Measurements from ENCODE around the gene MDFI. TPM values are rescaled to one million over a fixed set of nuclear protein-coding genes. Genes with fewer than 3 reads are reported as not detected.

MDFI gene
- total RNA-seq, 4 donors from 2014 or later = 1.4 to 6.5 (median 2.3) TPM; not detected in 1

DNA sequence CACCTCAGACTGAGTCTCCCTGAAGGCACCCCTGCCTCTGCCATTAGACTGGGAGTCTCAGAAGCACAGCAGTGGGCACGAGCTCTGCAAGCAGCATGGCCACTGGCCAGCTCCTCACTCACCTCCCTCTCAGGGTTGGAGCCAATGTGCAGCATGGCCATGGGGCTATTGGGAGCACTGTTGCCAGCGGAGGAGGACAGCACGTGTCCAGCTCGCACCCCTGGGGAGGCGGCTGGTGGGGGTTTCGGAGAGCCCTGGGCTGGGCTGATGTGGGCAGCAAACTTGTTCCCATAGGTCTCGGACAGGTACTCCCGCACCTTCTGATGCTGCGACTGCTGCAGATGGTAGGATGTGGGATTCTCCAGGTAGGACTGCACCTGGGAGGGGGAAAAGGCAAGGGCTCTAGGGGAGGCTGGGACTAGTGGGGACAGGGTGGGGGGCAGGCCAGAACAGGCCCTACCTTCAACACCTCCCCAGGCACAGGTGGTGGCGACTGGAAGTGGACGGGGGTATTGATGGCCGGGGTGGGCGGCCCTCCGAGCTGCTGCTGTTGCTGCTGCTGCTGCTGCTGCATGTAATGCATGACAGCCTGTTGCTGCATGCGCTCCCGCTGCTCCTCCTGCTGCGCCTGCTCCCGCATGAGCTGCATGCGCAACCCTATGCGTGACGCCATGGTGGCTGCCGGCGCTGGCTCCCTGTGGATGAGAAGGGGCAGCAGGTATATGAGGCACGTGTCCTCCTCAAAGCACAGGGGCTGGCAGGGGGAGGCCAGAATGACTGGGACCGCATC is 52.5 kb downstream of the MDFI start:
- WGBS, 2 donors (ENCODE audit: low coverage in 1 of 2) = 90 to 92% methylated on average over 2 to 8 of the region's 25 CpGs
- no peak for ATAC-seq
- Histone ChIP-seq H3K27me3 (no peaks in the 10 kb centered on the region), H3K4me1 (peaks cover 0 to 28% (median 0%) of the 10 kb centered on the region in 3 donors), H3K9me3 (no peaks in the 10 kb centered on the region), H3K36me3 (peaks cover 0 to 58% of the 10 kb centered on the region in 2 donors), H3K27ac (no peak overlapping the region), H3K4me3 (no peak overlapping the region)
- TF ChIP-seq, protein P1, sequence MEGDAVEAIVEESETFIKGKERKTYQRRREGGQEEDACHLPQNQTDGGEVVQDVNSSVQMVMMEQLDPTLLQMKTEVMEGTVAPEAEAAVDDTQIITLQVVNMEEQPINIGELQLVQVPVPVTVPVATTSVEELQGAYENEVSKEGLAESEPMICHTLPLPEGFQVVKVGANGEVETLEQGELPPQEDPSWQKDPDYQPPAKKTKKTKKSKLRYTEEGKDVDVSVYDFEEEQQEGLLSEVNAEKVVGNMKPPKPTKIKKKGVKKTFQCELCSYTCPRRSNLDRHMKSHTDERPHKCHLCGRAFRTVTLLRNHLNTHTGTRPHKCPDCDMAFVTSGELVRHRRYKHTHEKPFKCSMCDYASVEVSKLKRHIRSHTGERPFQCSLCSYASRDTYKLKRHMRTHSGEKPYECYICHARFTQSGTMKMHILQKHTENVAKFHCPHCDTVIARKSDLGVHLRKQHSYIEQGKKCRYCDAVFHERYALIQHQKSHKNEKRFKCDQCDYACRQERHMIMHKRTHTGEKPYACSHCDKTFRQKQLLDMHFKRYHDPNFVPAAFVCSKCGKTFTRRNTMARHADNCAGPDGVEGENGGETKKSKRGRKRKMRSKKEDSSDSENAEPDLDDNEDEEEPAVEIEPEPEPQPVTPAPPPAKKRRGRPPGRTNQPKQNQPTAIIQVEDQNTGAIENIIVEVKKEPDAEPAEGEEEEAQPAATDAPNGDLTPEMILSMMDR (IDR thresholded peaks at IDR 0.05) = no peak
- no peak for TF ChIP-seq POLR2AphosphoS5 (IDR thresholded peaks at IDR 0.05)
- no peak for TF ChIP-seq EP300 (IDR thresholded peaks at IDR 0.05)
- TF ChIP-seq POLR2A (IDR thresholded peaks at IDR 0.05) = no peak

DNA sequence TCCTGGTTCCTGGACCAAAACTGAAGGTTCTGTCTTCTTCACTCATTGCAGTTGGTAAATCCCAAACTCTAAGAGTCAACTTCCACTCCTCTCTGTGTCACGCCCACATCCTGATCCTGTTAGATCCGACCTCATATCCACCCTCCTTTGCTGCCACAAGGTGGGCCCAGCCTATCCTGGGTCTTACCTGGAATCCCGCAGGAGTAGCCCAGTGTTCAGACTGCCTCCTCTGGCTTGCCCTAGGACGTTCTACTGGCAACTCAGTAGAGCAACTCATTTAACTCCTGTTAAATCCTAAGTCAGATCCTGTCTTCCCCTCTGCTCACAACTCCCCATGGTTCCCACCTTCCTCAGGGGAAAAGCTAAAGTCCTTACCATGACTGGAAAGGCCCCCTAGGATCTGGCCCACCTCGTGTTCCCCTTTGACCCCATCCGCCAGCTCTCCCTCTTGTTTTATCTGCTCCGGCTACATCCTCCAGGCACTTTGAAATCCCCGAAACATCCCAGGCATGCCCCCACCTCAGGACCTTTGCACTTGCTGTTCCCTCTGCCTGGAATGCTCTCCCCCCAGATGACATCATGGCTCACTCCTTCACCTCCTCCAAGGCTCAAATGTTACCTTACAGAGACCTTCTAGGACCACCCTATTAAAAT is 53.3 kb downstream of the MDFI start:
- ATAC-seq = no peak
- H3K27ac ChIP-seq = no peak overlapping the region
- H3K9me3 ChIP-seq = no peaks in the 10 kb centered on the region
- TF ChIP-seq POLR2AphosphoS5 (IDR thresholded peaks at IDR 0.05) = no peak
- no peak for TF ChIP-seq POLR2A (IDR thresholded peaks at IDR 0.05)
- peaks cover 0 to 51% of the 10 kb centered on the region in 2 donors for H3K36me3 ChIP-seq
- H3K4me3 ChIP-seq = no peak overlapping the region
- H3K27me3 ChIP-seq = no peaks in the 10 kb centered on the region
- H3K4me1 ChIP-seq = peaks cover 0 to 28% (median 0%) of the 10 kb centered on the region in 3 donors
- 82 to 92% methylated on average over 8 of the region's 8 CpGs for WGBS, 2 donors (ENCODE audit: low coverage in 1 of 2)

DNA sequence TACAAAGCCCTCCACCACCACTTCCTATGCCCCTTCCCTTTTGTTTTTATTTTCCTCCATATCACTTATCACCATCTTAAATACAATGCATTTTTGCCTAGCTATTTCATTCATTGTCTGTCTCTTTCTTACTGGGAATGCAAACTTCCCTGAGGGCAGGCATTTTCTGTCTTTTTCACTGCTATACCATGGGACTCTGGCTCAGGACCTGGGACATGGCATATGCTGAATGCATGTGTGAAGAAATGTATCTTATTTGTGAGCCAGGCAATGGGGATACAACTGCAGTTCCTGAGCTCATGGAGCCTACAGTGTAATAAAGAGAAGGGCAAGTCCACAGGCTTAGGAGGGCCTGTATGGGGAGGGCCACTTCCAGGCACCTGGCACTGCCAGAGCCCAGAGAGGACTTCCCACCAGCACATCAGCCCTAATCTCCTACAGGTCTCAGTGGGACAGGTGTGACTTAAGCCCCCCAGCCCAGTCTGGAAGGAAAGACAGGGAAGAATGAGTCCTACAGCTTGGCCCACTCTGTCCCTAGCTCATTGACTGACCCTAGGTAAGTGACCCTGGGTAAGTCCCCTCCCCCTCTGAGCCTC is 53.9 kb downstream of the MDFI start:
- Histone ChIP-seq H3K27ac (no peak overlapping the region), H3K36me3 (peaks cover 0 to 45% of the 10 kb centered on the region in 2 donors), H3K9me3 (no peaks in the 10 kb centered on the region), H3K4me1 (peaks cover 0 to 28% (median 0%) of the 10 kb centered on the region in 3 donors), H3K4me3 (no peak overlapping the region), H3K27me3 (no peaks in the 10 kb centered on the region)
- ATAC-seq = no peak
- no peak for TF ChIP-seq POLR2AphosphoS5 (IDR thresholded peaks at IDR 0.05)
- no peak for TF ChIP-seq POLR2A (IDR thresholded peaks at IDR 0.05)
- TF ChIP-seq, protein P1 (IDR thresholded peaks at IDR 0.05) = no peak
- TF ChIP-seq EP300 (IDR thresholded peaks at IDR 0.05) = no peak

DNA sequence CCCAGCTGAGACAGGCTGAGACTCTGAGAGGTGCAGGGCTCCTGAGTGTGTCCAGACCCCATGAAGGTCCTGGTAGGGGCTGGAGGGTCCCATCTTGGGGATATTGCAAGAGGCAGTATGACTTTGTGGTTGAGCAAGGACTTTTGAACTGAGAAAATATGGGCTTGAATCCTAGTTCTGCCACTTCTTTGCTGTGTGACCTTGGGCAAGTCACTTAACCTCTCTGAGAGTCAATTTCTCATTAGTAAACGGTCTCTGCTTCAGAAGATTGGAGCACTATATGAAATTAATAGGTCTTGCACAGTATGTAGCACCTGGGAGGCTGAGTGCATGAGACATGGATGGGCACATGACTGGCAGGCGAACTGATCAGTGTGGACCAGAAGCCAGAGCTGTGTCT is 54.5 kb downstream of the MDFI start:
- Histone ChIP-seq H3K9me3 (no peaks in the 10 kb centered on the region), H3K4me1 (peaks cover 0 to 28% (median 0%) of the 10 kb centered on the region in 3 donors), H3K36me3 (peaks cover 0 to 39% of the 10 kb centered on the region in 2 donors), H3K27ac (no peak overlapping the region), H3K27me3 (no peaks in the 10 kb centered on the region), H3K4me3 (no peak overlapping the region)
- TF ChIP-seq POLR2A (IDR thresholded peaks at IDR 0.05) (no peak), POLR2AphosphoS5 (IDR thresholded peaks at IDR 0.05) (no peak), EP300 (IDR thresholded peaks at IDR 0.05) (no peak)
- TF ChIP-seq, protein P1 (IDR thresholded peaks at IDR 0.05) = no peak
- 93% methylated on average over 2 of the region's 2 CpGs; no CpG with 5 or more reads in 1 of the 2 donors for WGBS, 2 donors (ENCODE audit: low coverage in 1 of 2)
- ATAC-seq = no peak
